ENCODE data around the gene MTX3.

GRCh38 chr5:79971156-79971555, 19.9 kb downstream of the MTX3 start:
- TF ChIP-seq CTCF (IDR thresholded peaks at IDR 0.05) (no peak), POLR2A (IDR thresholded peaks at IDR 0.05) (no peak), EP300 (IDR thresholded peaks at IDR 0.05) (no peak)

Measured in gastroesophageal sphincter (tissue), 3 donors.